ENCODE measurements around the gene NCK2. TPM values are rescaled to one million over a fixed set of nuclear protein-coding genes. Genes with fewer than 3 reads are reported as not detected.

Gene NCK2
- total and polyA plus RNA-seq, 9 of the 15 experiments (the other 6 are each of a cell fraction or from before 2014, with no cell fraction given): 0.90 to 27.9 (median 15.9) TPM

DNA sequence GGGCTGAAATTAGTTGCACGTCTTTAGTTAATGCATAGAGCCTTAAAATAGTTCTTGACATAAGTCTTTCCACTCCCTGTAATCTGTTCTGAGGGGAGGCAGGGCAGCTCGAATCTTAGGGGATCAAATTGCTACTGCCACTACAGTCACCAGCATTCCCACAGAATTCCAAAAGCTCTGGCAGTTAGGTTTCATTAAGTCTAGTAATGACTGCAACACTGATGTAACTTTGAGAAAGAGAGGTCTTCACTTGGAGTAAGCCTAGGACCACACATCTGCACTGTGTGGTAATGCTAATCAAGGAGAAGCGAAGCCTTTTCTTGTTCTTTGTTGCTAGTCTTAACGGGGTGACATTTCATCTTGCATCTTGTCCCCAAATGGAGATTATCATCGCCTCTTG is 19.3 kb upstream of the NCK2 start (continued):
- TF ChIP-seq, protein P1, sequence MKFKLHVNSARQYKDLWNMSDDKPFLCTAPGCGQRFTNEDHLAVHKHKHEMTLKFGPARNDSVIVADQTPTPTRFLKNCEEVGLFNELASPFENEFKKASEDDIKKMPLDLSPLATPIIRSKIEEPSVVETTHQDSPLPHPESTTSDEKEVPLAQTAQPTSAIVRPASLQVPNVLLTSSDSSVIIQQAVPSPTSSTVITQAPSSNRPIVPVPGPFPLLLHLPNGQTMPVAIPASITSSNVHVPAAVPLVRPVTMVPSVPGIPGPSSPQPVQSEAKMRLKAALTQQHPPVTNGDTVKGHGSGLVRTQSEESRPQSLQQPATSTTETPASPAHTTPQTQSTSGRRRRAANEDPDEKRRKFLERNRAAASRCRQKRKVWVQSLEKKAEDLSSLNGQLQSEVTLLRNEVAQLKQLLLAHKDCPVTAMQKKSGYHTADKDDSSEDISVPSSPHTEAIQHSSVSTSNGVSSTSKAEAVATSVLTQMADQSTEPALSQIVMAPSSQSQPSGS (CRISPR knock-in tag; IDR thresholded peaks at IDR 0.05): no peak
- TF ChIP-seq, protein P2, sequence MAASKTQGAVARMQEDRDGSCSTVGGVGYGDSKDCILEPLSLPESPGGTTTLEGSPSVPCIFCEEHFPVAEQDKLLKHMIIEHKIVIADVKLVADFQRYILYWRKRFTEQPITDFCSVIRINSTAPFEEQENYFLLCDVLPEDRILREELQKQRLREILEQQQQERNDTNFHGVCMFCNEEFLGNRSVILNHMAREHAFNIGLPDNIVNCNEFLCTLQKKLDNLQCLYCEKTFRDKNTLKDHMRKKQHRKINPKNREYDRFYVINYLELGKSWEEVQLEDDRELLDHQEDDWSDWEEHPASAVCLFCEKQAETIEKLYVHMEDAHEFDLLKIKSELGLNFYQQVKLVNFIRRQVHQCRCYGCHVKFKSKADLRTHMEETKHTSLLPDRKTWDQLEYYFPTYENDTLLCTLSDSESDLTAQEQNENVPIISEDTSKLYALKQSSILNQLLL (CRISPR knock-in tag; IDR thresholded peaks at IDR 0.05; ENCODE audit: borderline replicate concordance): no peak
- TF ChIP-seq NEUROD1 (IDR thresholded peaks at IDR 0.05; ENCODE audit: borderline replicate concordance, low read depth, low read length, partially characterized antibody): no peak
- TF ChIP-seq ZNF436 (CRISPR knock-in tag; IDR thresholded peaks at IDR 0.05): no peak
- TF ChIP-seq, protein P3, sequence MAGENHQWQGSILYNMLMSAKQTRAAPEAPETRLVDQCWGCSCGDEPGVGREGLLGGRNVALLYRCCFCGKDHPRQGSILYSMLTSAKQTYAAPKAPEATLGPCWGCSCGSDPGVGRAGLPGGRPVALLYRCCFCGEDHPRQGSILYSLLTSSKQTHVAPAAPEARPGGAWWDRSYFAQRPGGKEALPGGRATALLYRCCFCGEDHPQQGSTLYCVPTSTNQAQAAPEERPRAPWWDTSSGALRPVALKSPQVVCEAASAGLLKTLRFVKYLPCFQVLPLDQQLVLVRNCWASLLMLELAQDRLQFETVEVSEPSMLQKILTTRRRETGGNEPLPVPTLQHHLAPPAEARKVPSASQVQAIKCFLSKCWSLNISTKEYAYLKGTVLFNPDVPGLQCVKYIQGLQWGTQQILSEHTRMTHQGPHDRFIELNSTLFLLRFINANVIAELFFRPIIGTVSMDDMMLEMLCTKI (IDR thresholded peaks at IDR 0.05; ENCODE audit: partially characterized antibody): no peak
- peak; percentile 40; the same call in 1 of the 2 replicates for TF ChIP-seq ZNF24 (IDR thresholded peaks at IDR 0.05)
- TF ChIP-seq ZNF134 (CRISPR knock-in tag; conservative IDR thresholded peaks at IDR 0.05): no peak
- TF ChIP-seq XRCC5 (IDR thresholded peaks at IDR 0.05; ENCODE audit: low read depth, low read length): no peak
- TF ChIP-seq KDM1A (IDR thresholded peaks at IDR 0.05): no peak
- TF ChIP-seq, protein P4, sequence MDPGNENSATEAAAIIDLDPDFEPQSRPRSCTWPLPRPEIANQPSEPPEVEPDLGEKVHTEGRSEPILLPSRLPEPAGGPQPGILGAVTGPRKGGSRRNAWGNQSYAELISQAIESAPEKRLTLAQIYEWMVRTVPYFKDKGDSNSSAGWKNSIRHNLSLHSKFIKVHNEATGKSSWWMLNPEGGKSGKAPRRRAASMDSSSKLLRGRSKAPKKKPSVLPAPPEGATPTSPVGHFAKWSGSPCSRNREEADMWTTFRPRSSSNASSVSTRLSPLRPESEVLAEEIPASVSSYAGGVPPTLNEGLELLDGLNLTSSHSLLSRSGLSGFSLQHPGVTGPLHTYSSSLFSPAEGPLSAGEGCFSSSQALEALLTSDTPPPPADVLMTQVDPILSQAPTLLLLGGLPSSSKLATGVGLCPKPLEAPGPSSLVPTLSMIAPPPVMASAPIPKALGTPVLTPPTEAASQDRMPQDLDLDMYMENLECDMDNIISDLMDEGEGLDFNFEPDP (CRISPR knock-in tag; IDR thresholded peaks at IDR 0.05): no peak
- TF ChIP-seq TFAM (CRISPR knock-in tag; conservative IDR thresholded peaks at IDR 0.05): no peak
- TF ChIP-seq ZFP30 (CRISPR knock-in tag; IDR thresholded peaks at IDR 0.05; ENCODE audit: borderline replicate concordance): no peak
- no peak for TF ChIP-seq SRSF3 (IDR thresholded peaks at IDR 0.05; ENCODE audit: insufficient read depth, low read length)
- TF ChIP-seq LARP7 (IDR thresholded peaks at IDR 0.05): no peak
- no peak for TF ChIP-seq SIX5 (IDR thresholded peaks at IDR 0.05; ENCODE audit: borderline replicate concordance in 1 of 2, insufficient read depth in 1 of 2, low read depth in 1 of 2, low read length in 2 of 2)
- no peak for TF ChIP-seq BACH1 (tag; IDR thresholded peaks at IDR 0.05)
- TF ChIP-seq TRIM28 (IDR thresholded peaks at IDR 0.05): no peak
- TF ChIP-seq, protein P5, sequence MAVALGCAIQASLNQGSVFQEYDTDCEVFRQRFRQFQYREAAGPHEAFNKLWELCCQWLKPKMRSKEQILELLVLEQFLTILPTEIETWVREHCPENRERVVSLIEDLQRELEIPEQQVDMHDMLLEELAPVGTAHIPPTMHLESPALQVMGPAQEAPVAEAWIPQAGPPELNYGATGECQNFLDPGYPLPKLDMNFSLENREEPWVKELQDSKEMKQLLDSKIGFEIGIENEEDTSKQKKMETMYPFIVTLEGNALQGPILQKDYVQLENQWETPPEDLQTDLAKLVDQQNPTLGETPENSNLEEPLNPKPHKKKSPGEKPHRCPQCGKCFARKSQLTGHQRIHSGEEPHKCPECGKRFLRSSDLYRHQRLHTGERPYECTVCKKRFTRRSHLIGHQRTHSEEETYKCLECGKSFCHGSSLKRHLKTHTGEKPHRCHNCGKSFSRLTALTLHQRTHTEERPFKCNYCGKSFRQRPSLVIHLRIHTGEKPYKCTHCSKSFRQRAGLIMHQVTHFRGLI (CRISPR knock-in tag; IDR thresholded peaks at IDR 0.05): no peak
- no peak for TF ChIP-seq PHF8 (IDR thresholded peaks at IDR 0.05; ENCODE audit: borderline replicate concordance, low read length)
- TF ChIP-seq ATF1 (CRISPR knock-in tag; IDR thresholded peaks at IDR 0.05): no peak
- TF ChIP-seq ATF1 (tag; IDR thresholded peaks at IDR 0.05): no peak
- TF ChIP-seq TRIM24 (IDR thresholded peaks at IDR 0.05): peak; percentile 62 to 68; a peak in 2 of 4 replicates
- TF ChIP-seq SPI1 (IDR thresholded peaks at IDR 0.05; ENCODE audit: borderline replicate concordance, low read depth, low read length): no peak

Measured in K562 (cell line).